Measurements from ENCODE around the gene SCAF8.
"Not testable (repeated sequence)": the region's sequence is repeated elsewhere in the genome, so short reads cannot be mapped to it uniquely, and the experiment has no call there.

The SCAF8 gene

GRCh38 chr6:154737424-154737823, 4.2 kb downstream of the SCAF8 start:
- no peak for DNase-seq

- DNase-seq, result no peak
Measured at GRCh38 chr6:154738551-154738961, 5.3 kb downstream of the SCAF8 start.

- no peak for DNase-seq
Measured at GRCh38 chr6:154740658-154741057, 7.4 kb downstream of the SCAF8 start.

GRCh38 chr6:154742891-154743290, 9.7 kb downstream of the SCAF8 start:
- DNase-seq, result no peak

GRCh38 chr6:154744029-154744745, 11.0 kb downstream of the SCAF8 start:
- not testable (repeated sequence) for DNase-seq

GRCh38 chr6:154745243-154745642, 12.0 kb downstream of the SCAF8 start:
- no peak for DNase-seq

- no peak for DNase-seq
Measured at GRCh38 chr6:154749341-154749740, 16.1 kb downstream of the SCAF8 start.

GRCh38 chr6:154751011-154751800, 18.0 kb downstream of the SCAF8 start:
- DNase-seq, result no peak

GRCh38 chr6:154752022-154752421, 18.8 kb downstream of the SCAF8 start:
- DNase-seq, result no peak

- no peak for DNase-seq
Measured at GRCh38 chr6:154754152-154754551, 20.9 kb downstream of the SCAF8 start.

- DNase-seq, result no peak
Measured at GRCh38 chr6:154757352-154758050, 24.3 kb downstream of the SCAF8 start.

GRCh38 chr6:154758125-154758524, 24.9 kb downstream of the SCAF8 start:
- no peak for DNase-seq

GRCh38 chr6:154763650-154764049, 30.4 kb downstream of the SCAF8 start:
- DNase-seq, result no peak

GRCh38 chr6:154765273-154765672, 32.1 kb downstream of the SCAF8 start:
- DNase-seq, result no peak

GRCh38 chr6:154766288-154766687, 33.1 kb downstream of the SCAF8 start:
- DNase-seq, result no peak

- DNase-seq, result no peak
Measured at GRCh38 chr6:154767003-154767723, 33.9 kb downstream of the SCAF8 start.

GRCh38 chr6:154768280-154768679, 35.1 kb downstream of the SCAF8 start:
- no peak for DNase-seq

GRCh38 chr6:154773610-154774089, 40.4 kb downstream of the SCAF8 start:
- DNase-seq, result no peak

GRCh38 chr6:154779157-154779556, 45.9 kb downstream of the SCAF8 start:
- DNase-seq, result not testable (repeated sequence)

- DNase-seq, result no peak
Measured at GRCh38 chr6:154782193-154782592, 49.0 kb downstream of the SCAF8 start.

GRCh38 chr6:154783229-154783628, 50.0 kb downstream of the SCAF8 start:
- no peak for DNase-seq

- DNase-seq, result no peak
Measured at GRCh38 chr6:154785075-154785474, 51.9 kb downstream of the SCAF8 start.
